Glutamatergic neuron (in vitro differentiated cells): ENCODE measurements around the gene GJA3. TPM values are rescaled to one million over a fixed set of nuclear protein-coding genes. Genes with fewer than 3 reads are reported as not detected.

Experiments used
- DNase-seq: peaks from one replicate; pipeline ENCODE4 v3.0.0; 2022
- H3K27ac Mint-ChIP-seq: one replicate; pipeline ENCODE4 v1.8.0; 2020; ENCODE audit warnings: mild to moderate bottlenecking, mixed read lengths, inconsistent platforms; ENCODE audit not compliant: unreplicated experiment
- H3K27me3 Mint-ChIP-seq: one replicate; pipeline ENCODE4 v1.8.0; 2020; ENCODE audit warnings: mild to moderate bottlenecking, moderate library complexity, mixed read lengths, inconsistent platforms; ENCODE audit not compliant: unreplicated experiment
- H3K36me3 Mint-ChIP-seq: one replicate; pipeline ENCODE4 v1.8.0; 2020; ENCODE audit warnings: mild to moderate bottlenecking, mixed read lengths, inconsistent platforms; ENCODE audit not compliant: unreplicated experiment
- H3K4me1 Mint-ChIP-seq: one replicate; pipeline ENCODE4 v1.8.0; 2020; ENCODE audit warnings: mild to moderate bottlenecking, low read depth, mixed read lengths, inconsistent platforms; ENCODE audit not compliant: unreplicated experiment
- H3K4me3 Mint-ChIP-seq: one replicate; pipeline ENCODE4 v1.8.0; 2020; ENCODE audit warnings: mild to moderate bottlenecking, mixed read lengths, inconsistent platforms; ENCODE audit not compliant: unreplicated experiment
- H3K9me3 Mint-ChIP-seq: one replicate; pipeline ENCODE4 v1.8.0; 2020; ENCODE audit warnings: mild to moderate bottlenecking, moderate library complexity, mixed read lengths, inconsistent platforms; ENCODE audit not compliant: unreplicated experiment
- total RNA-seq: library from RNA; stranded (reverse); fragmentation: NEBNext Ultra II Directional; extraction: Animal tissue kit (Norgen Biotek cat#: 25700); gene quantifications from one replicate; pipeline ENCODE4 v1.2.1, GENCODE V29; 2021; ENCODE audit not compliant: unreplicated experiment
- TF ChIP-seq, protein P1 (sequence below): fragments of 200-600 bp; sonication (generic); IDR thresholded peaks from one replicate; pipeline ENCODE4 v1.5.0; 2021; ENCODE audit not compliant: partially characterized antibody, unreplicated experiment

The GJA3 gene
- total RNA-seq, 1 donor from 2014 or later = not detected

DNA sequence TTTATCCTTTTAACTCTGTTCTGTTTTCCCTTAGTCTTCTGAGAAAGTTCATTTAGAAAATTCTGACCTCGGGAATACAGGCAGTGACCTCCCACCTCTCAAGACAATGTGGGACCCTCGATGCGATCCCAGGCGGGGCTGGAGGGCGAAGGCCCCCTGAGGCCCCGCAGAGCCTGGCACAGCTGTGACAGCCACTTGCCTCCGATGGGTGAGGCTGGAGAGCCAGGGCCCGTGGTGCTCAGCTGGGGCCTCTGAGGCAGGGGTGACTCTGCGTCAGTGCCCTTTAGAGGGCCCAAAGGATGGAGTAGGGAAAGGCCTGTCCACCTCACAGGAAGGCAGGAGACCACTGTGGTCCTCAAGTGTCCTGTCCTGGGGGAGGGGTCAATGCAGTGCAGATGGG, 10.3 kb downstream of the GJA3 start:
- TF ChIP-seq, protein P1, sequence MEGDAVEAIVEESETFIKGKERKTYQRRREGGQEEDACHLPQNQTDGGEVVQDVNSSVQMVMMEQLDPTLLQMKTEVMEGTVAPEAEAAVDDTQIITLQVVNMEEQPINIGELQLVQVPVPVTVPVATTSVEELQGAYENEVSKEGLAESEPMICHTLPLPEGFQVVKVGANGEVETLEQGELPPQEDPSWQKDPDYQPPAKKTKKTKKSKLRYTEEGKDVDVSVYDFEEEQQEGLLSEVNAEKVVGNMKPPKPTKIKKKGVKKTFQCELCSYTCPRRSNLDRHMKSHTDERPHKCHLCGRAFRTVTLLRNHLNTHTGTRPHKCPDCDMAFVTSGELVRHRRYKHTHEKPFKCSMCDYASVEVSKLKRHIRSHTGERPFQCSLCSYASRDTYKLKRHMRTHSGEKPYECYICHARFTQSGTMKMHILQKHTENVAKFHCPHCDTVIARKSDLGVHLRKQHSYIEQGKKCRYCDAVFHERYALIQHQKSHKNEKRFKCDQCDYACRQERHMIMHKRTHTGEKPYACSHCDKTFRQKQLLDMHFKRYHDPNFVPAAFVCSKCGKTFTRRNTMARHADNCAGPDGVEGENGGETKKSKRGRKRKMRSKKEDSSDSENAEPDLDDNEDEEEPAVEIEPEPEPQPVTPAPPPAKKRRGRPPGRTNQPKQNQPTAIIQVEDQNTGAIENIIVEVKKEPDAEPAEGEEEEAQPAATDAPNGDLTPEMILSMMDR = no peak
- Mint-ChIP-seq H3K4me3 (no peak overlapping the region), H3K9me3 (peaks cover 5% of the 10 kb centered on the region), H3K36me3 (no peaks in the 10 kb centered on the region), H3K4me1 (peaks cover 2% of the 10 kb centered on the region), H3K27ac (no peak overlapping the region), H3K27me3 (peaks cover 4% of the 10 kb centered on the region)
- DNase-seq = no peak

DNA sequence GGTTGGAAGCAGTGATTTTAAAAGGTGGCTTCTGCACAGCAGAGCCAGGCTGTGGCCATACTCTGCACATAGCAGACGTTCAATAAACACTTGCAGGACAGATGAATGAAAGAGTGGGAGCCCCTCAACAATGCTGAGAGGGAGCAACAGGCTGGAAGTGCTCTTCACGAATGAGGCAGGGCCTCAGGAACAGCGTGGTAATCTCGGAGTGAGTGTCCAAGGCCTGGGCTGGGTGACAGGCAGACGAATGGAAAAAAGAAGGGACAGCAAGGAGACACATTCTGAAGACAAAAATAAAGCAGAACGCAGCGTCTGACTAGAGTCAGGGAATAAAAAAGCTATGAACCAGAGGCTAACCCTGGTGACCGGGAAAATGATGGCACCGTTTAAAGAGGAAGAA, 11.1 kb downstream of the GJA3 start:
- peaks cover 5% of the 10 kb centered on the region for H3K9me3 Mint-ChIP-seq
- H3K27ac Mint-ChIP-seq = no peak overlapping the region
- no peaks in the 10 kb centered on the region for H3K36me3 Mint-ChIP-seq
- H3K27me3 Mint-ChIP-seq = peaks cover 4% of the 10 kb centered on the region
- no peak overlapping the region for H3K4me3 Mint-ChIP-seq
- TF ChIP-seq, protein P1 = no peak
- H3K4me1 Mint-ChIP-seq = peaks cover 2% of the 10 kb centered on the region
- no peak for DNase-seq

DNA sequence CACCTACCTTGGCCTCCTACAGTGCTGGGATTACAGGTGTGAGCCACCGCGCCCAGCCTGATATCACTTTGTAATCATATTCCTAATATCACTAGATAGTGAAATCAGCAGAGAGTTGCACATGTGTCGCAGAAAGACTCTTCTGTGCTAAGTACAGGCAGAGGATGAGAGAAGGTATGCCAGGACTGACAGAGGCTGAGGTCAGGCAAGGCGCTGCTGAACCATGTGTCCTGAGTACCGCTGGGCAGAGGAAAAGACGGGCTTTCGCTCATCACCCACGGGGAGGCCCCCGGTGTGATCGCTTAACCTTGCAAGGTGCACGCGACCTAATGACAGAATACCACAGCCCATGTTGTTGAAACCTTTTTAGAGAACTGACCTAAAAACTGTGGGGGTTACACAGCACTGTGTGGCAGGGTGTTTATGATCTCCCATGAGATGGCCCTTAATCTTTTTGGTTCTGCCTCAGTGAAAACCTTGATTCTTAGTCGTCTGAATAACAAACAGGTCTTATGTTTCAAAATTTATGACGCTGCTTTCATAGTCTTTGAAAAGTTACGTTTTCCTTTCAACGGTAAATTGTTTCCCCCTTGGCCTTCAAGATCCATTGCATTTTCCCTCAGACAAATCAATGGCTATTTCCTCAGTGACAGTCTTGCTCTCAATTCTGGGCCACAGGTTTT, 12.2 kb downstream of the GJA3 start:
- H3K36me3 Mint-ChIP-seq = no peaks in the 10 kb centered on the region
- peaks cover 2% of the 10 kb centered on the region for H3K4me1 Mint-ChIP-seq
- TF ChIP-seq, protein P1 = no peak
- peaks cover 4% of the 10 kb centered on the region for H3K27me3 Mint-ChIP-seq
- H3K4me3 Mint-ChIP-seq = no peak overlapping the region
- peaks cover 5% of the 10 kb centered on the region for H3K9me3 Mint-ChIP-seq
- DNase-seq = no peak
- H3K27ac Mint-ChIP-seq = no peak overlapping the region

DNA sequence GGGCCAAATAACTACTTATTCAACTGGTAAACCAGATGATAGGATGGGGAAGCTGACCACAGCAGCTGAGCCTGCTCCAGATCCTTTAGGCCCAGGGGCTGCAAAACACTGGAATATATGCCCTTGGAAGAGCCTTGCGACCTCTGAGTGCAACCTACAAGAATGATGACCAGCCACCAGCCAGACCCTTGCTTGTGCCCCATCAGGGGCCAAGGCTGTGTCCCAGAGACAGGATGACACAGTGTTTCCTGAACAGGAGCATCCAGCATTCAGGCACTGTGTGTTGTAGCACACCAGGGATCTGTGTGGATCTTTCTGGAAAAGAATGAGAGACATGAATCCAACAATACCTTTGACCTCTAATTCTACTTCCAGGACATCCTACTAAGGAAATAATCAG, 14.5 kb downstream of the GJA3 start:
- no peaks in the 10 kb centered on the region for H3K36me3 Mint-ChIP-seq

DNA sequence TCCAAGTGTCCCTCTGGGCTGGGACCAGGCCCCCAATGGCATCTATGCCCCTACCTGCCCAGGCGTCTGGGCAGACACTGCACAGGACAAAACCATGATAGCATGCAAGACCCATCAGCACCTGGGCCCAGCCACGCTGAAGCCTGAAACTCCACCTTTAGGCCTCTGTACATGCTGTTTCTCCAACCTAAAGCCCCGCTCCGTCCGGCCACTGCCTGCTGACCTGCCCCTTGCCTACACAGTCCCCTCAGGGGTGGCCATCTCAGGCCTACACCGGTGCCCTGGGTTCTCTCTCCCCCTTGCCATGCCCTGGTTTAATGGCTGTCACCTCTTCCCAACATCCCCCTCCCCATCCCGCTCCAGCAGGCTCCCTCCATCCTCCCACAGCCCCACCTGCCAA, 15.3 kb downstream of the GJA3 start:
- no peaks in the 10 kb centered on the region for H3K36me3 Mint-ChIP-seq
- peaks cover 8% of the 10 kb centered on the region for H3K27me3 Mint-ChIP-seq
- H3K9me3 Mint-ChIP-seq = peaks cover 8% of the 10 kb centered on the region
- H3K27ac Mint-ChIP-seq = no peak overlapping the region
- H3K4me3 Mint-ChIP-seq = no peak overlapping the region
- no peak for DNase-seq
- peaks cover 2% of the 10 kb centered on the region for H3K4me1 Mint-ChIP-seq
- TF ChIP-seq, protein P1 = no peak

More for the DNA sequence above, 14.5 kb downstream of the GJA3 start:
- no peak overlapping the region for H3K4me3 Mint-ChIP-seq
- TF ChIP-seq, protein P1 = no peak
- H3K27ac Mint-ChIP-seq = no peak overlapping the region
- peaks cover 2% of the 10 kb centered on the region for H3K4me1 Mint-ChIP-seq
- DNase-seq = no peak
- peaks cover 8% of the 10 kb centered on the region for H3K9me3 Mint-ChIP-seq
- H3K27me3 Mint-ChIP-seq = peaks cover 6% of the 10 kb centered on the region
